GM19023 (cell line): Measurements from ENCODE around the gene HLA-DMB.

ENCODE experiments used
- ATAC-seq: cut with Tn5 transposase; IDR thresholded peaks from one replicate; pipeline ENCODE4 v1.9.1; 2021; ENCODE audit warnings: mild to moderate bottlenecking, moderate library complexity; ENCODE audit not compliant: unreplicated experiment

Gene HLA-DMB

DNA sequence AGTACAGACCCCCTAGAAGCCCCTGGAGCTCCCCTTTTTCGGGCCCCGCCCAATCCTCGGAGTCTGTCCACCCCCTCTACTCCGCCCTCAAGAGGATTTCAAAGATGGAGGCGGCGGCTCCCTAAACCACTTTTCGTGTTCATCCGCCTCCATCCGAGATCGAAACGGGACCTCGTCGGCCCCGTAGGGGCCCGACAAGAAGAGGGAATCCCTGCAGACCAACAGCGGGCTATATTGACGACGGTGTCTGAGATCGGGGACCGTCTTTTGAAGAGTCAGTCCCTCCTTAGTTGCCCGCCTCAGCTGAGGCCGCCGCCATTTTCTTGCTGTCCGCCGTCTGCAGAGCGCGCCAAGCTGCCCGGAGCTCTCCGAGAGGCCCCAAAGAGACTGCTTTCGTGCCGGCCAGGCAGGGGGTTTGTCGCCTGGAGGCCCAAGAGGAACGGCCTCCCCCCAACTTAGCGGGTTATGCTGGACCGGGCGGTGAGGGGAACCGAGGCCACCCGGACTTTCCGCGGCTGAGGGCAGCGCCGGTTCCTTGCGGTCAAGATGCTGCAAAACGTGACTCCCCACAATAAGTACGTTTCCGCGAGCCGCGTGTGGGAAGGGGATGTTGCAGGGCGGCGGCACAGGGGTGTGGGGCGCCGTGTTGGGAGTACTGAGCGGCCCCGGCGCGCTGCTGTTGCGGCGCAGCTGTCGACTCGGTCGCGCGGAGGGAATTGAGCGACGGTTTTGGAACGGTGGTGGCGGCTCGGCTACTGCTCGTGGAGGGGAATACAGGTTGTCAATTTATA, 31.7 kb upstream of the HLA-DMB start:
- ATAC-seq: no peak

GRCh38 chr6:32971581-32972352, 30.9 kb upstream of the HLA-DMB start:
- ATAC-seq: peak; percentile 42

DNA sequence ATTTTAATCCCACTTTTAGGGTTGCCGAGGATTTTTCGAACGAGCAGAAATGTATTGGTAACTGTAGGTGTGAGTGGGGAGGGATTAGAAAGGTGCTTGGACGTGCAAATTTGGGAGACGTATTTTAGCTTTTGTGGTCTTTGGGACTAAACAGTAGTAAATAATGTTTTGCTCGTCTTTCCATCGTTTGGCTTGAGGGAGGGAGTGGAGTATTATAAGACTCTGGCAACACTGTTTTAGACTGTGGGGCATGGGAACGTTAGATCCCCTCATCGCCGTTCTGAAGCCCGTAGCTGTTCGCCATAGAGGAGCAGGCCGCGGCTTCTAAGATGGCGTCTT, 30.4 kb upstream of the HLA-DMB start:
- ATAC-seq: no peak

DNA sequence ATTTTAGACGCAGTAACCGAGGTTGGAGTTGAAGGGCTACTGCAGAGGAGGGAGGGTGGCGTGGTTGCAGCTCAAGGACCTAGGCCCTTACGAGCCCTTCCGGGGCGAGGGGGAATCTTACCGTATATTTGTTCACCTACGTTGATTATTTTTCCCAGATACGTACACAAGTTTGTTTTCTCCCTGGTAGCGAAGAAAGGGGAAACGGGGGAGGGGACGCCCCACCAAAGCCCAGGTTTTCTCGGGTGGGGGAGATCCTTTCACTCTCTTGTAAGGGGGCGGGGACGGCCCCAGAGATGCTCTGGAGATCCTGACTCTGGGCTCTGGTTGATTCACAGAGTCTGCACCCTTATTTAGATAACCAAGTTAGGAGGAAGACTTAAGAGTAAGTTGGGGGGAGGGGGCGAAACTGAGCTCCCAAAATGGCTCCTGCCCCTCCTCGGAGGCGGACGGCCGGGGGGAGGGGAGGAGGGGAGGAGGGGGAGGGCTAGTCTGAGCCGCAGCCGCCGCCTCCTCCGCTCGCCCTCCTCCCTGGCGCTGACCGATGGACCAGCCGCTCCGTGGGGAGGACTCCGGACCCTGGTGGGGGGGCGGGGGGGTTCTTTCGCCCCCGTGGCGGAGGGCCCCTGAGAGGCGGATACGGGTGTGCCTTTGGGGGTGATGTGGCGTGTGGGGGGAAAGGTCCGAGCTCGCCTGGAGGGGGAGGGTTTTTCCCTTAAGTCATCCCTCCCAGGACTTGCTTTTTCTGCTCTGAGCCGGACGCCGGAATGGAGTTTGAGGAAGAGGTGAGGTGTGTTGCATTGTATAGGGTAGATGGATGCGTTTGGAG, 29.8 kb upstream of the HLA-DMB start:
- ATAC-seq: no peak

DNA sequence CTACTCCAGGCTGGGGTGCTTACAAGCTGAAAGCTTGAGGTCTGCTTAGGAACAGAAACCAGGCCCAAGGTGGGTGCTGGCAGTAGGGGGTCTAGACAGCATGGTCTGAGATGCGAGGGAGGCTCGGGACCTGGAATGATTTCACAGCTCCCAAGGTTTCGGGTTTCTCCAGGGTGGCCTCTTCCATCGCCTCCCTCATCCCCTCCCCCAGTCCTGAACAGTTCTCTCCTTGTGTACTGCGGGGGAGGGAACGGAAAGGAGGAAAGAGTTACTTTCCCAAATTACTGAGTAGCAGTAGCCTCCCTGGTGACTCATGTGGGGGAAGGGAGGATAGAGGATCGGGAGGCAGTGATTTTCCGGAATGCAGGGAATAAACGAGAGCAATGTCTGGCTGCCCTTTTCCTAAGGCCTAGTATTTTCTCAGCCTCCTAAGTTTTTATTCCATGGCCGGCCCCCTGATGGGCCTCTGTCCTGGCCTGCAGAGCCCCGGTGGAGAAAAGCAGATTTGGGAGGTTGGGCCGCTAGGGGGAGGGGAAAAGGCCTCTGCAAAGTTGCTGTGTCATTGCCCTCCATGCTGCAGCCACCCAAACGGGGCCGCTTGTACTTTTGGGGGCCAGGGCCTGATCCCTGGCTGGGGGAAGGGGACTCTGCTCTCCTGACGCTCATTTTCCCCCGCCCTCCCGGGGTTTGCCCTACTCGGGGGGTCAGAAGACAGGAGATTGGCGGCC, 29.0 kb upstream of the HLA-DMB start:
- ATAC-seq: no peak

DNA sequence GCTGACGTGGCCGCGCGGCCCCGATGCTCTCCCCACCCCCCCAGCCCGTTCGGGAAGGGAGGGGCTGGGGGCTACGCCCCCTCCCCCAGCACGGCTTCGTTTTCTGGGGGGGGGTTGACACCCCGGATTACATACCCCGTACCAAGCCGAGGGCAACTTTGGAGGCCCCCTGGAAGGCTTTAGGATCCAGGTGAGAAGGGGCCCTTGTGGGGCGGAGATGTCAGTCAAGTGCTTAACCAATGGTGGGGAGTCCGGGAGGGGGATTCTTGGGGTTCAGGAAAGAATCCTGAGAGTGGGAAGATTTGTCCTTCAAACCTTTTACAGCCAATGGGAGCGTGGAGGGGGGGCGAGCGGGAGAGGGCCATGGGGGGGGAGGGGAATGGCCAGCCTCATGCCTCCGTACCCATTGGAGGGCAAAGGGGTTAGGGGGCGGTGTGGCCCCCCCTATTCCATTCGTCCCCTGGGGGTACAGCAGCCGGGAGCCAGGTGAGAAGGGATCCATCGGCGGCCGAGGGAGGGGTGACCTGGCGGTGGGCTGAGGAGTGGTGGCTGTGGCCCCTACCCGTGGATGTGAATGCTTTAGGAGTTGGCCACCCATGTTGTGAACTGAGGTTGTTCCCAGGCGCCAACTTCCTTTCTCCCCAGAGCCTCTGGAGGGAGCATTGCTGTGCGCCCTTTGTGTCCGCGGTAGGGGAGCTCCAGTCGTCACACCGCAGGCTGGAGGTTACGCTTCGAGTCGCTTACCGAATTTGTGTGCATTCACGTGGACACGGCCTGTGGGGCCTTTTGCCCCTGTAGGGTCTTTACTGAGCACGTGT, 28.2 kb upstream of the HLA-DMB start:
- ATAC-seq: no peak

- ATAC-seq: peak; percentile 32
These were observed 27.5 kb upstream of the HLA-DMB start, which contains the start of gene BRD2 for GRCh38 chr6:32968093-32968866. Gene BRD2, plus strand, starts transcription at chr6:32968594. Its CDS starts 4,305 bp downstream, at chr6:32972899.

DNA sequence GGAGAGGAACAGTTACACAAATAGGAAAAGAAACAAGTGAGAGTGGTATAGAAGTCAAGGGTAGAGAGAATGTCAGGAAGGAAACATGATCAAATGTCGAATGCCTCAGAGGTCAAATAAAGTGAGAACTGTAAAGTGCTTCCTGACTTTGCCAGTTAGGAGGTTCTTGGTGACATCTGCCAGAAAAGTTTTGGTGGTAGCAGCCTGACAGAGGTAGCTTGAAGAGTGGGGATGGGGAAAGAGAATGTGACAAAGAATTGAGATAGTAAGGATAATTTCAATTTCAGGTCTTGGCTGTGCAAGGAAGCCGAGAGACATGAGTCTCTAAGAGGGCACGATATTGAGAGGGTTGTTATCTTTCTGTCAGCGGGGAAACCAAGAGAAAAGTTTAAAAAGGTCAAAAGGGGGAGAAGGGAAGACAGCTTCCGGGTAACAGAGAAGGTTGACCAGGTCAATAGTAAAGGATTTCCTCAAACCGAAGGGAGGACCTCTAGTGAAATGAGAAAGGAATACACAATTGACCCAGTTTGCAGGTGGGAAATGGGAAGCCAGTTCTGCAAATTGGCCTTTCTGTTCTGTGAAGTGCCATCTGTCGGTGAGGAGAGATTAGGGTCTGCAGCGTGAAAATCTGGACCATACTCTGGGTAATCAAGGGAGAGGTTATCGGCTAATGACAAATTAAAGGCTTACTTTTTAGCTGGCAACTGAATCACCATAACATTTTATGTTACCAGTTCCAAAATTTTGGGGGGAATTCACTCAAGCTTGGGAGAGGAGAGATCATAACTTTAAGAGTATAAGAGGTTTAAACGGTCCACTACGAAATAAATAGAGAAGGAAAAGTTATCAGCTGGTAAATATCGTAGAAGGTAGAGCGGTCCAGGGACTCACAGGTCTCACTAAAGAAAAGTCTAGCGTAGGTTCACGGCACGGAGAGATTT, 26.6 kb upstream of the HLA-DMB start:
- ATAC-seq: no peak

- no peak for ATAC-seq
These were observed 23.9 kb upstream of the HLA-DMB start for GRCh38 chr6:32964776-32965175.

DNA sequence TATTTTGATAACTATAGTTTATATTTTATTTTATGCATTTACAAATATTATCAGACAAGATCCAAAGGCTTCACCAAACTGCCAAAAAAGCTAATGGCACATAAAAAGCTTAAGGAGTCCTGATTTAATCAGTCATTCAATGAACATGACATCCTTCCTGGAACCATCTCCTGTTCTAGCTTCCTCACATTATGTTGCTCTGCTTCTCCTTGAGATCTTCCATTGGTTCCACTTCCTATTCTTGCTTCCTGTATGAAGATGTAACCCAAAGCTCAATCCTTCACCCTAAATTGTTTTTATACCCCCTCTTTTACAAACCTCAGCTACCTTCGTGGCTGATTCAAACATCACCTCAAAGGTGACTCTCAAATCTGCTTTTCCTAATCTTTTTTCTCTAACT, 23.0 kb upstream of the HLA-DMB start:
- no peak for ATAC-seq

DNA sequence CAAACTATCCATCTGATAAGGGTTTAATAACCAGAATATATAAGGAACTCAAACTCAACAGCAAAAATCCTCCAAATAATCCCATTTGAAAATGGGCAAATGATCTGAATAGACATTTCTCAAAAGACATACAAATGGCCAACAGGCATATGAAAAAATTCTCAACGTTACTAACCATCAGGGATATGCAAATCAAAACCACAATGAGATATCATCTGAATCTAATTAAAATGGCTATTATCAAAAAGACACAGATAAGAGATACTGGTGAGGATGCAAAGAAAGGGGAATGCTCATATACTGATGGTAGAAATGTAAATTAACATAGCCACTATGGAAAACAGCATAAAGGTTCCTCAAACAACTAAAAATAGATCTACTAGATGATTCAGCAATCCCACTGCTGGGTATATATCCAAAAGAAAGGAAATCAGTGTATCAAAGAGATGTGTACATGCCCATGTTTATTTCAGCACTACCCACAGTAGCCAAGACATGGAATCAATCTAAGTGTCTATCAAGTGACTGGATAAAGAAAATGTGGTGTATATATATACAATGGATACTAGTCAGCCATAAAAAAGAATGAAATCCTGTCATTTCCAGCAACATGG, 21.5 kb upstream of the HLA-DMB start:
- no peak for ATAC-seq

DNA sequence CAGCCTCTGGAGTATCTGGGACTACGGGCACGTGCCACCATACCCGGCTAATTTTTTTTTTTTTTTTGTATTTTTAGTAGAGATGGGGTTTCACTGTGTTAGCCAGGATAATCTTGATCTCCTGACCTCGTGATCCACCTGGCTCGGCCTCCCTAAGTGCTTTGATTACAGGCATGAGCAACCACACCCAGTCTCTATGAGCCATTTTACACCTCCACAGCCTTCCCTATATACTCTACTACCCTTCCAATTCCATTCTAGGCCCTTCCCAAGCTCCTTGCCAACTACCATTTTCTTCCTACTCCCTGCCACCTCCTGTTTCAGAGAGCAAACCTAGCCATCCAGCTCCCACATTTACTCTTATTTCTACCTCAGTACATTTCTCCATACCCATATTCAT, 19.7 kb upstream of the HLA-DMB start:
- no peak for ATAC-seq

- ATAC-seq: no peak
These were observed 15.3 kb upstream of the HLA-DMB start for GRCh38 chr6:32956176-32956575.

- no peak for ATAC-seq
These were observed 14.4 kb upstream of the HLA-DMB start for GRCh38 chr6:32954986-32955802.

DNA sequence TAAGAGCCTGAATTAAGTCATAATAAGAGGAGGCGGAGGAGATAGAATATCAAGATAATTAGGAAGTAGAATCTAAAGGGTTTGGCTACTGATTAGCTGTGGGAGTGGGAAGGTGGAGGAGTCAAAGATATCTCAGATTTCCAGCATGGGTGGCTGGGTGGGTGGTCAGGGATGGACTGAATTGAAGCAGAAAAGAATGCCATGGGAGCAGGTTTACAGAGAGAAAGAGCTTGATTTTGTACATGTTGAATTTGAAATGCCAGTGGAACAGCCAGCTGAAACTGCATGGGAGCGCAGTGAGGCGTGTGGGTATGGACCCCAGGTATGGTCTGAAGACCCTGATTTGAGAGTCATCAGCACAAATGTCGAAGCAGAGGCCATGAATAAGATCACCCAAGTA, 13.4 kb upstream of the HLA-DMB start:
- no peak for ATAC-seq

DNA sequence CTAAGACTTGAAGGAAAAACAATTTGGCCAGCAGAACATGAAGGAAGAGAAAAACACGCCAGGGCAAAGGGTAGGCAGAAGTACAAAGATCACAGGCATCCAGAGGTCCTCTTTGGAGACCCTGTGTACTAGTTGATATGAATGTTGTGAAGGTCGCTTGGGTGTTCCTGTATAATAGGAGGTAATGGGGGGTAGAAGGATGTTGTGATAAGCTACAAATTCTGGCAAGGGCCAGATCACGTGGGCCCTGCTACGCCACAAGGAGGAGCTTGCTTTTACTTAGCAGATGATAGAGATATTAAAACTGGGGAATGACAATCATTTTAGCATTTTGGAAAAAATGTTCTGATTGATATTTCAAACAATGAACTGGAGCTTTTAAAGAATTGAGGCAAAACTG, 12.9 kb upstream of the HLA-DMB start:
- no peak for ATAC-seq
